Epidermal melanocyte (primary cell): ENCODE measurements around the gene CALB2.

Source experiments
- DNase-seq: peaks from one replicate; pipeline ENCODE4 v3.0.0; 2011; ENCODE audit warnings: low spot score; ENCODE audit not compliant: insufficient read length

The CALB2 gene

DNA sequence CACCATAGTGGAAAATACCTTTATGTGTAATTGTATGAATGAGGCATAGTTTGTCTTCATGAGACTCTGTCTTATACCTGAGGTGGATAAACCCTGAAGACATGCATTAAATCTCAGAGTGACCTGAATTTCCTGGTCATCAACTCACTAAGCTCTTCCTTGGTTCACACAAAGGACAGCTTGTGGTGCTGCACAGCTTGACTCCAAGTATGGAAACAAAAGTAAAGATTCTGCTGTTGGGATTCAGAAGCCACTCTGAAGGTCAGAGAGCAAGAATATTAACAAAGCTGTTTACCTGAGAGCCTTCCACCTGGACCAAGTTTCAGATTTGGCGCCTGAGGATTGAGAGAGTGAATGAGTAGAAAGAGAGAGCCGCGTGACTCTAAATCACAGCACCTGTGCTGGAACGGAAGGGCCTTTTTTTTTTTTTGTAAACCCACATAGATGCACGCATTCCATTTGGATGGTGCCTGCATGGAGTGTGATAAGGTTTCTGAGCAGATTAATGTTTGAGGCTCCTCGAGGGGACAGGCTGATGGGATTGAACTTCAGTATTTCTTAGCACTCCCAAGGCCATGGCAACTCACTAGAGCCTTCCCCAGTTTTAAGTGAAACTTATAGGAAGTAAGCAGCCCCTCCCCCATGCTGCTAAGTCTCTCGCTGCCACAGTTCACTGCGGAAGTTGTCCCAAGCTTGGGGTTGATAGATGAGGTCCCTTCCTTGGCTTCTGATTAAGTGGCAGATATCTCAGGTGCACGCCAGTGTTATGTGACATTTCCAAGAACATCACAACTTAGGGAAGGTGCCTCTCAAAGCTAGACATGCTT, 28.7 kb downstream of the CALB2 start:
- no peak for DNase-seq

DNA sequence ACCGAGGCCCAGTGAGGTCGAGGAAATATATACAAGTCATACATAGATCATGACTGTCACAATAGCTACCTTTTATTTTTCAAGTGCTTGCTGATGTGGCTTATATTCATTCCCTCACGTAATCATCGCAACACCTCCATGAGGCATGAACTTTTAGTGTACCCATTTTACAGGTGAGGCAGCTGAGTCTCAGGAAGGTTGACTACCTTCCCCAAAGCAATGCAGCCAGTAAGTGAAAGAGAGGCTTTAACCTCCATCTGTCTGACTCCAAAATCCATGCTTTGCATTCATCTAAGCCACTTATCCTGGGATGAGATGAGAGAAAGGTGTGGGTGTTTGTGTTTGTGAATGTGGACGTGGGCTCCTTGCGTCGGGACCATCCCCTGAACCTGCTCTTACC, 30.8 kb downstream of the CALB2 start:
- DNase-seq: no peak

DNA sequence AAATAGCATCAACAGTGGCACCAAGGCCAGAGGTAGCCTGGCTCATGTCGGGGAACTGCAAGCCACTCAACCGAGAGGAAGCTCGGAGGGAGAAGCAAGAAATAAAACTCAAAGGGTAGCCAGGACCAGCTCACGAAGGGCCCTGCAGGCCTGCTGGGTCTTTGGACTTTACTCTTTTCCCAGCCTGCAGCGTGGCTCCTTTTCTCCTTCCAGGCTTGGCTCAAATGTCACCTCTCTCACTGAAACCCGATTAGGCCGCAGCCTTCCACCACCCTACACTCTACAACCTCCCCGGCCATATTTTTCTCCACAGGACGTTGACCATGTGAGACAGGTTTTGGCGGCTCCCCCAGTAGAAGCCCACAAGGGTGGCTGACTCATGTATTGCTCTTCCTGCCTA, 38.1 kb downstream of the CALB2 start:
- DNase-seq: no peak

DNA sequence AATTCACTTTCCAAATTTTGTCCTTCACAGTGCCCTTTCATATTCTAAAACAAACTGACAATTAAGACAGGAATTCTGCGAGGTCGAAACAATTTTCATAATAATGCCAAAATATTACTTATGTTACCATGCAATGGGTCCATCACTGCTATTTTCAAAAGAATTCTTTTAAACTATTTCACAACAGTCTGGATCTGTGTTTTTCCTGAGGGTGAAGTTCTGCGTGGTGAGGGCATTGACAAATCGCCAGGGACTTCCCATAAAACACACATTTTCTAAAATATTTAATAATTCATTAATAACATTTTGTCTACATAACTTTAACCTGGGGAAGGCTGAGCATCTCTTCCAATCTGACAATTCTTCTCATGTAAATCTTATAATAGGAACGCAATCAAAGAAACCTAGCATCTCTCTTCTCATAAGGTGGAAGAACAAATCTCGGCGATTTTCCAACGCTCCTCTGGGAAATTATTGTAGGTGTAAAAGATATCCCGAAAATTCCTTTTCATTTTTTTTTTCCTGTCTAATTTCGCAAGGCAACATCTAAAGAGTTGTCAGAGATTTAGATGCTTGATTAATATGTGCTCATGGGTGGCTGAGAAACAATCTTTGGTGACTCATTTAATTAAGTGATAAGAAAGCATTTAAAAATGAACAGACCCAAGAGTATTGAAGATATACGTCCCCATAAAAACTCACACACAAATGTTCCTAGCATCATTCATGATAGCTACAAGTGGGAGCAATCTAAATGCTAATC, 41.5 kb downstream of the CALB2 start:
- no peak for DNase-seq

DNA sequence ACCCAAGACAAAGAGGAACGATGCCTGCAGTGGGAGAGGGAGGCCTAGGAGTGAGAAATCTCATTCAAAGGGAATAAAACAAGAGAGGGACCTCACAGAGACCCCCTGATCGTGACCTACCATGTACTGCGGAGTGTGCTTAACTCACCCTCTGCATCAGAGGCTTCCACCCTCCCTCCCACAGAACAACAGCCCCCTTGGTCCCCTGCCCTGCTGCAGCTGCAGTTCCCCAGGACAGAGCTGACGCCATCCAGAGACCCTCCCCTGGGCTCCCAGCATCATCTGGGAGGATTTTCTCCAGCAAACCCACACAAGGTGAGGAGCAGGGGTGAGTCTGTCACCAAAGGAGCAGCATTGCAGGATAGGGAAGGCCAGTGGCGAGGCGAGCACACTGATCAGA, 43.5 kb downstream of the CALB2 start:
- DNase-seq: no peak

DNA sequence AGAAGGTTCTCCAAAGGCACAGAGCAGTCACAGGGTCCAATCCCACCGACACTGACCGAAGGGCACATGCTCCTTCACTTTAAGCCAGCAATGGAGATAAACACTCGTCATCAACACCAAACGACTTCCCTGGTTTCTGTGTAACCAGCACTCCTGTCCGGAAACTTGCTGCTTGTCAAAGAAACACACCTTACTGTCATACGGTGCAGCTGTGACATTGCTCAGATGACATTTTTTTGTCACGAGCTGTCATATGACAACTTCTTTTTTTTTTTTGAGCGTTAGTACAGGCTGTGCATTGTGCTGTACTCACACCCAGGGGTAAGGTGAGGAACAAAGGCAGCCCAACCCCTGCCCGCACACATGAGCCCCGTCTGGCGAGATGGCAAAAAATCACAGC, 44.2 kb downstream of the CALB2 start:
- no peak for DNase-seq

DNA sequence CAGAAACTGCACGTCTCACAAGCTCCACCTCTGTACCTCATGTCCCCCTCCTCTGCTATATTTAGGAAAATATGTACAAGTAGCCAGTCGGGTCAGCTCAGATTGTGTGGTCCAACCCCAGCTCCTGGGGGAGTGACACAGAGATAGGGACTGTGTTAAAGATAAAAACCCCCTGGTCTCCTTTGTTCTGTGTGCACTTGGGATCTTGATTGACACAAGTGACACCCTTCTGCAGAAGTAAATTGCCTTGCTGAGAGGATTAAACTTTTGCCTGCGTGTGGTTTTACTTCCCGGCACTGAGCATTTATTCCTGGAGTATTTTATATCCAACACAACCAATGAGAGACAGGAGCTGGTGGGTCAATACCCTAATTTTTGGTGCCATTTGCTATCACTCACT, 45.8 kb downstream of the CALB2 start:
- DNase-seq: no peak

DNA sequence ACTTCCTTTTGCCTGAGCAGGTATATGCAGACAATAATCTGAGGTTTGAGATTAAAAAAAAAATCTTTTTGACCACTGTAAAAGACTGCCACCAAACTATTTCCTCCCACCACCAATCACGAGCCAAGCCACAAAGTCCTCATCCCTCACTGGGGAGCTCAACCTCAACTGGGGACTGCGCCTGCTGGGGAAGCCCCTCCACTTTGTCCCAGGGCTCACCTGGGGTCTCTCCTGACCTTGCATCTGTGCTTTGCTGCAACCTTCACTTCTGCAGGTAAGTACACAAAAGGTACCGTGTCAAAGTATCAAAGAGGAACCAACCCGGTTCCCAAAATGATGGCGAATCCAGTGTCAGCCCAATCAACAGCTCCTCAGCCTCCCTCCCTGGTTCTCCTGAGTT, 47.8 kb downstream of the CALB2 start:
- no peak for DNase-seq

DNA sequence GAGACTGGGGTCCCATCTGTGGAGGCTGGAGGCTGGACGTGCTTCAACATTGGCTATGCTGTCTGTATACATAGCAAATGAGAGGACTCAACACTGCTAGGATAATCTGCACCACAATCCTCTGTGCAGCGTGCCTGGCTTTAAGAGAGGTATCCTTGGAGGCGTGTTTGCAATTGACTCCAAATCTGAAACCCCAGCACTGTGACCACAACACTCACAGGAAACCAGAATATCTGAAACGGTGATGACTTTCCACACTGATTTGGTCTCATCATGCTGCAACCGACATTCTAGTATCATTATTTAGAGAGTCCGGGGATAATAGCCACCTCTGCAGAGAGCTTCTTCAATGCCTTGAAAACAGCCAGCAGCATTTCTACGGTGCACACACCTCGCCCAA, 48.2 kb downstream of the CALB2 start:
- DNase-seq: no peak

DNA sequence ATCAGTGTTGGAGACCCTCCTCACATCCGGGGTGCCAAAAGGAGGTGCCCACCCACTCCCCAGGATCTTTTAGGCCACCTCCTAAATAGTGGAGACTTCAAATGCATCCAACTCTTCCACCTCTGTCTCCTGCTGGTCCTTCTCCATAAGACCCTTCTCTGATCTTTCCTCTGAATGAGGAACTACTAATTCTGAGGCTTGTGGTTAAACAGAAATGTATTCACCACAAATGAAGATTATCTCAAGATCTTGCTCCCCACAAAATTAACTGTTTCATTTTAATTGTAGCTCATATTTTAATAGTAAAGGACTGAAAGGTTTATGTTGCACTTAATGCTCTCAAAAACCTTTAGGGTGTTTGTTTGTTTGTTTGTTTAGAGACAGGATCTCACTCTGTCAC, 49.2 kb downstream of the CALB2 start:
- DNase-seq: no peak

DNA sequence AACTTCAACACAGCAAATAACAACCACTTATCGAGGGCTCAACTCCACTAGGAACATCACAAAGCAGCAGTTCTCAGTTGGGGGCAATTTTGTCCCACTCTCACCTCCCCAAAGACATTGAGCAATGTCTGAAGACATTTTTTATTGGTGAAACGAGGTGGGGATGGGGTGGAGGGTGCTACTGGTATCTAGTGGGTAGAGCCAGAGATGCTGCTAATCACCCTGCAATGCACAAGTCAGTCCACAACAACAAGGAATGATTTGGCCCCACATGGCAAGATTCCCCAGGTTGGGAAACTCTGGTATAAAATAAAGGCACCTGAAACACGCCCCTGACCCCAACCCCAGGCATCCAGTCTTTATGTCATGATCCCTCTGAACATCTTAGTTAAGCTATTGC, 50.0 kb downstream of the CALB2 start:
- DNase-seq: no peak

DNA sequence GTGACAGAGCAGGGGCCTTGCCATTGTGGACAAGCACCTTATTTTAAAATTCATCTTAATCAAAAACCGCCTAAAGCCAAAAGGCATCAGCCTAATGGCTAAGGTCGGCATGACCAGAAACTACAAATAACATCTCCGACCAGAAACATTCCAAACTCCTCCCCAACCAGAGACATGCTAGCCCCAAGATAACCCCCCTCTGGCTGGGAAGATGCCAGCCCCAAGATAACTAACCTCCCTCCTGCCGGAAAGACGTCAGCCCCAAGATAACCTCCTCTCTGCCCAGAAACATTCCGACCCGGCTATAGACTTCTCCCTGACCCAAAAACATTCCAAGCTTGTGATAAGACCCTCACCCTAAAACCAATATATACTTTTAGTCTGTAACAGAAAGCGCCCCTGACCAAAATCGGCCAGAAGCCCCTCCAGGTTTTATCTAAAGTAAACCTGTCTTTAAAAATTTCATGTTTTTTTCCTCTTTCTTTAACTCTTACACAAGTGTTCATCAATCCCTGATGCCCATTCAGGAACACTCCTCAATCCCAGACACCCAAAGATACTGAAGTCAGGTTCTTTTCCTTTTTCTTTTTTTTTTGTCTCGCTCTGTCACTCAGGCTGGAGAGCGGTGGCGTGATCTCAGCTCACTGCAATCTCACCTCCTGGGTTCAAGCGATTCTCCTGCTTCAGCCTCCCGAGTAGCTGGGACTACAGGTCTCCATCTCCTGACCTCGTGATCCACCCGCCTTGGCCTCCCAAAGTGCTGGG, 50.7 kb downstream of the CALB2 start:
- no peak for DNase-seq

DNA sequence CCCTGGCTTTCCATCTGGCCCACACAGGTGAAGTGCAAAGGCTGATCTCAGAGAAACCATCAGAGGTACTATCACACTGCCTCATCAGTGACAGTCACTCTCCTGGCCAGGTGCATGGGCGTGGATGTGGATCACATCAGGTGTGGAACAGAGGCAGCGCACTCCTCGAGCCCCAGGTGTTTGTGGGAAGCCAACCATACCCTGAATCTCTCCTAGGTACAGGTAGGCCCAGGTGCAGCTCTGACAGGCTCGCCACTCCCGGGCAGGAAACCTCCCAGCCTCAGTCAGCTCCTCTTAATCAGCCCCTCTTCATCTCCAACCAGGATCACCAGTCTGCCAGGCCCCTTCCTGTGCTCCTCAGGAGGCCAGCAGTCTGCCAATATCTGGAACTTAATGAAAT, 51.6 kb downstream of the CALB2 start:
- DNase-seq: no peak

DNA sequence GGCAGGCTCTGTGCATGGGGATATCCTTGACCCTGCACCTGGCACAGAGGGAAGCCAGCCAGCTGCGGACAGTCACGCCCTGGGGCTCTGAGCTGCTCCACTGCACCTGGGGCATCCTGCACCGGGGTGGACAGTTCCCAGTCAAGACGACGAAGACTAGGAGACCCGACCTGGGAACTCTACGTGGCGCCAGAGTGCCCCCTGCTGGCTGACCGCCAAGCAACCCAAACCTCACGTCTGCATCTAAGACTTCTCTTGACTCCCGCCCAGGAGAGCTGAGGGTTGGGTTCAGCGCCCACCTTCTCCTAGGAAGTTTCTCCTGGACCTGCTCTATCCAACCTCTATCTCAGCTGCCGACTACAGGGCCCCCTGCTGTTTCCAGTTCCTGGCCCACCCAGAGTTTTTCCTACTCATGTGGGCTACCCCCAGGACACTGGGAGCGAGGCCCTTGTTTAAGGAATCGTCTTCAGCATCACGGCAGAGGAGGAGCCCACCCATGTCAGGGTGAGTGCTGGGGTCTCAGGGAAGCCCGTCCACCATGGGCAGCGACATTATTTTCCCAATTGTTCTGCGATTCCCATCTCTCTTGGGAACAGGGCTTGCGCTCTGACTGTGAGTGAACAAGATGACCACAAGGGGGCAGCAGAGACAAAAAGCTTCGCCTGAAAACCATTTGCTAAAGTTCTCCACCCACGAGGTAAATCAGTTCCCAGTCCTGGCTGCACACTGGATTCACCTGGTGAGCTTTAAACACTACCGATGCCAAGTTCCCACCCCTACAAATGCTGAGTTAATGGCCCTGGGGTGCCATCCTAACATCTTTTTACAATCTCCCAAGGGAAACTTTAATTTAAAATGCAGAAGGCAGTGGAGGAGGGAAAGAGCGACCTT, 54.0 kb downstream of the CALB2 start:
- peak; percentile 86 for DNase-seq

DNA sequence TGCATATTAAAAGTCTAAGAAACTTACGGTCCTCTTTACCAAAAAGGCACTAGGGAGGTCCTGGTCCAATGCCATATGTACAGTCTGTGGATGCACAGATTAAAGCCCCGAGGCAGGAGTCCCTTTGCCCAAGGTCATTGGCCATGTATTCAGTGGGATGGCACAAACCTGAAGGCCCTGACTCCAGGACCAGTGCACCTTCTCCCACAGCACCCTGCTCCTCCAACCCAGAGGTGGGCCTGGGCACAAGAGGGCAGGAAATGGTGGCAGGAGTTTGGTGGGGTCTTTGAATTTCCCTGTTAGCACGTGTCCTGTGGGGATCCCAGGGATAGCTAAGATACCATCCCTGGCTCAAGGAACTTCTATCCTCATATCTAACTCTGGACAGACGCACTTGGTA, 54.8 kb downstream of the CALB2 start:
- DNase-seq: no peak

DNA sequence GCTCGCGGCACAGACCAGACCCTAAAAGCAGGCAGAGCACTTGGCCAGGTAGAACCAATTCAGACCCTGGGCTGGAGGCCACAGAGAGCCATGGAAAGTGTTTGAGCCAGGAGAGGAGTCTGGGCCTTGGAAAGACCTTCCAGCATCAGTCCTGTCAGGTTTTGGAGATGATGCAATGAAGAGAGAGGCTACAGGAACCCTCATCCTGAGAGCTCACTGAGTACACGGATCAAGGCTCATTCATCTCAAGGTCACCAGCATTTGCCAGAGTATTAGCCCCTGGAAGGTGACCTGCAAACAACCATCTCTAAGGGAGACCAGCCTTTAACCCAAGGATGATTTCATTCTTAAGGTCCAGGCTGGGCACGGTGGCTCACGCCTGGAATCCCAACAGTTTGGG, 55.5 kb downstream of the CALB2 start:
- no peak for DNase-seq

DNA sequence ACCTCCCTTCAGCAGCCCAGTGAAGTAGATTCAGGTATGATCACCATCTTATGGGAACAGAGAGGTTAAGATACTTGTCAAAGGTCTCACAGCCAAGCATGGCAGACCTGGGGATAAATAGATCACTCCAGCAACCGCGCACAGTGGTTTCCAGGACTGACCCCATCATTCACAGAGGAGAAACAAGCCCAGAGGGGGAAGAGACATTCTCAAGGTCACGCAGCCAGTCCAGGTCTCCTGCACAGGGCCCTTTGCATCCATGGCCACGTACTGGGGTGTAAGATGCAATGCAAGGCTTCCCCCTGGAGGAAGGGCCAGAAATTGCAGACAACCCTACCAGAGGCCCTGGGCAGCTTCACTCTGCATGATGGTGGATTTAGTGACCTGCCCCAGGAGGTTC, 63.4 kb downstream of the CALB2 start:
- DNase-seq: no peak

DNA sequence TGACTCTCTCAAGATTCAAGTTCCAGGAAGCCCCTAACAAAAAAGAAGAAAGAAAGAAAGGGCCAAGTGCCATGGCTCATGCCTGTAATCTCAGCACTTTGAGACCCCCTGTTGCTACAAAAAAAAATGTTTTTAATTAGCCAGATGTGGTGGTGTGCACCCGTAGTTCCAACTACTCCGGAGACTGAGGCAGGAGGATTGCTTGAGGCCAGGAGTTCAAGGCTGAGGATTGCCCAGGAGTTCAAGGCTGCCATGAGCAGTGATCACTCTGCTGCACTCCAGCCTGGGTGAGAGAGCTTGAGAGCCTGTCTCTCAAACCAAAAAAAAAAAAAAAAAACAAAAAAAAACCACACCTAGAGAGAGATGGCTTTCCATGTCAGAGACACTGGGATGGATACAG, 64.5 kb downstream of the CALB2 start:
- no peak for DNase-seq

DNA sequence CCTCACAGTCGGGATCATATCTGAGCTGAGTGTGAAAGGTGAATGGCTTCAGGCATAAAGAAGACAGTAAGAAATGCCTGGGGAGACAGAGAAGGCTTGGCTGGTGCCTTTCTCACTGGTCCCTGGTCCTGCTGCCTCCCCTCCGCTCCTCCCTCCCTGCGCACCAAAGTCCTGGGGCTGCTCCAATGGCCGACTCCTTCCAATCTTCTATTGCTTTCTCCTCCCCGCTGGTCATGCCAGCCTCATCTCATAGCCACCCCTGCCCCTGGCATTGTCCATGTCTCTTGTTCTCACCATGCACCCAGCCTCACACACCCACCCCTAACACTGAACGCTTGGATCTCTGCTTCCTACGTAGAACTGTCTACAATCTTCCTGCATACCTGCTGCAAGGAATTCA, 65.3 kb downstream of the CALB2 start:
- DNase-seq: no peak

DNA sequence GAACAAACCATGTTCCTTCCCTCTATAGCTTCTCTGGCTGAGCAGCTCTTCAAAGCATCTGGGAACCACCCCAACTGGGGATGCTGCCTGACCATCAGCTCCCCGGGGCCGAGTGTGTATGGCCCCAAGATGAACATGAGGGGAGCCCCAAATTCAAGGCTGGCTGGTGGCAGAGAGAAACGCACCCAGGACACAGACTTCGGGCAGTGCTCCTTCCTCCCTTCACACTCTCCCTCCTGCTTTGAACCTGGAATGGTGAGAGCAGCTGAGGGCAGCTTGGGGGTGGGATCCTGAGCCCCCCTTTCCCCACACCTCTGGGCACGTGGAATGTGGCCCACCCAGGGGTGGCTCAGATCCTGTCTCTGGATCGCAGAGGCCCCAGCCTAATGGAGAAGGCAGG, 66.1 kb downstream of the CALB2 start:
- DNase-seq: no peak

DNA sequence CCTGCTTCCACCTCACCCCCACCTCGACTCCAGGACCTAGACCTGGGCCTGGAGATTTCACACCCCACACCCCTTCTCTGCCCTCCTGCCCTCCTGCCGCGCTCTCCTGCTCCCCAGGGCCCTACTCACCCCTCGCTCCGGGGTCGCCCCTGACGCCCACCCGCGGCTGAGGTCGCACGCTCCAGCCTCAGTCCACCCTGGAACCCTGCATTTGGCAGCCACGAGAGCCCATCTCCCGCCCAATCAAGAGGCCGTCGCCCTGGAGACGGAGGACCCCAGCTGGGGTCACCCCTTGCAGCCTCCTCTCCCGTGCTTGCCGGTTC, 67.2 kb downstream of the CALB2 start:
- DNase-seq: no peak
